Loucy (cell line): ENCODE results near the gene CRACR2A.

Experiments
- H2AFZ ChIP-seq: fragments of 200-600 bp; sonication (generic); 2 replicates; pipeline ENCODE4 v1.6.0; 2016; ENCODE audit warnings: antibody characterized with exemption, mild to moderate bottlenecking, low read length, moderate library complexity
- H3F3A ChIP-seq: fragments of 200-600 bp; 2 replicates; pipeline ENCODE4 v1.6.0; 2016; ENCODE audit warnings: antibody characterized with exemption, low read depth, mild to moderate bottlenecking
- H3K27me3 ChIP-seq: fragments of 200-600 bp; sonication (generic); 2 replicates; pipeline ENCODE4 v1.6.1; 2014; ENCODE audit warnings: low read length, mild to moderate bottlenecking; ENCODE audit not compliant: insufficient read depth, poor library complexity, severe bottlenecking
- H3K36me3 ChIP-seq: fragments of 200-600 bp; sonication (generic); 2 replicates; pipeline ENCODE4 v1.6.1; 2016; ENCODE audit warnings: low read length; ENCODE audit not compliant: insufficient read depth
- H3K4me1 ChIP-seq: fragments of 200-600 bp; sonication (generic); 2 replicates; pipeline ENCODE4 v1.5.1; 2014; ENCODE audit warnings: low read length, mild to moderate bottlenecking; ENCODE audit not compliant: insufficient read depth, poor library complexity, severe bottlenecking
- H3K4me2 ChIP-seq: fragments of 200-600 bp; sonication (generic); 2 replicates; pipeline ENCODE4 v1.6.0; 2014; ENCODE audit warnings: antibody characterized with exemption, low read length, low read depth, mild to moderate bottlenecking; ENCODE audit not compliant: poor library complexity, severe bottlenecking
- H3K4me3 ChIP-seq: fragments of 200-600 bp; sonication (generic); 2 replicates; pipeline ENCODE4 v1.5.1; 2014; ENCODE audit warnings: low read length, mild to moderate bottlenecking, mixed read lengths; ENCODE audit not compliant: poor library complexity, severe bottlenecking
- H3K79me2 ChIP-seq: fragments of 200-600 bp; sonication (generic); 2 replicates; pipeline ENCODE4 v1.6.1; 2014; ENCODE audit warnings: low read length; ENCODE audit not compliant: insufficient read depth
- H3K9ac ChIP-seq: fragments of 200-600 bp; sonication (generic); 2 replicates; pipeline ENCODE4 v1.6.0; 2014; ENCODE audit warnings: mild to moderate bottlenecking, low read depth, low read length, moderate library complexity; ENCODE audit not compliant: poor library complexity, severe bottlenecking
- H3K9me2 ChIP-seq: fragments of 200-600 bp; sonication (generic); replicated peaks from 2 replicates; pipeline ENCODE4 v1.6.1; 2016; ENCODE audit warnings: low read depth, low read length, mixed read lengths
- H3K9me3 ChIP-seq: fragments of 200-600 bp; sonication (generic); 2 replicates; pipeline ENCODE4 v1.6.1; 2014; ENCODE audit warnings: mild to moderate bottlenecking, antibody characterized with exemption, low read length, low read depth; ENCODE audit not compliant: insufficient read depth
- H4K20me1 ChIP-seq: fragments of 200-600 bp; sonication (generic); 2 replicates; pipeline ENCODE4 v1.6.0; 2014; ENCODE audit warnings: antibody characterized with exemption, low read length, mild to moderate bottlenecking; ENCODE audit not compliant: insufficient read depth, poor library complexity, severe bottlenecking
- CTCF ChIP-seq: fragments of 200-600 bp; sonication (generic); conservative IDR thresholded peaks from 2 replicates; pipeline ENCODE4 v1.5.1; 2014; ENCODE audit warnings: mild to moderate bottlenecking, antibody characterized with exemption, low read length
- EZH2phosphoT487 ChIP-seq: fragments of 200-600 bp; IDR thresholded peaks from 2 replicates; pipeline ENCODE4 v1.6.1; 2018; ENCODE audit warnings: antibody characterized with exemption, mild to moderate bottlenecking, moderate library complexity, borderline replicate concordance

The CRACR2A gene

GRCh38 chr12:3602488-3602887, 150.4 kb downstream of the CRACR2A start:
- no peaks in the 10 kb centered on the region for H3K79me2 ChIP-seq
- peaks cover 6% of the 10 kb centered on the region for H3K4me1 ChIP-seq
- TF ChIP-seq CTCF (no peak), EZH2phosphoT487 (no peak)
- H3K27me3 ChIP-seq: no peaks in the 10 kb centered on the region
- no peaks in the 10 kb centered on the region for H3K36me3 ChIP-seq
- no peaks in the 10 kb centered on the region for H3F3A ChIP-seq
- no peaks in the 10 kb centered on the region for H3K9me3 ChIP-seq
- no peak overlapping the region for H3K4me2 ChIP-seq
- no peaks in the 10 kb centered on the region for H3K9me2 ChIP-seq
- H2AFZ ChIP-seq: no peak overlapping the region
- H3K9ac ChIP-seq: no peak overlapping the region
- H4K20me1 ChIP-seq: no peaks in the 10 kb centered on the region
- H3K4me3 ChIP-seq: no peak overlapping the region

- no peak for TF ChIP-seq EZH2phosphoT487
- TF ChIP-seq CTCF: no peak
- H2AFZ ChIP-seq: no peak overlapping the region
- no peaks in the 10 kb centered on the region for H3K9me2 ChIP-seq
- no peaks in the 10 kb centered on the region for H3K27me3 ChIP-seq
- H3K79me2 ChIP-seq: no peaks in the 10 kb centered on the region
- H4K20me1 ChIP-seq: no peaks in the 10 kb centered on the region
- H3K4me1 ChIP-seq: peaks cover 6% of the 10 kb centered on the region
- no peak overlapping the region for H3K9ac ChIP-seq
- no peaks in the 10 kb centered on the region for H3K36me3 ChIP-seq
- H3F3A ChIP-seq: no peaks in the 10 kb centered on the region
- no peak overlapping the region for H3K4me2 ChIP-seq
- H3K9me3 ChIP-seq: no peaks in the 10 kb centered on the region
- no peak overlapping the region for H3K4me3 ChIP-seq
These were observed 151.3 kb downstream of the CRACR2A start for GRCh38 chr12:3601461-3602150.

- H2AFZ ChIP-seq: no peak overlapping the region
- no peaks in the 10 kb centered on the region for H3K36me3 ChIP-seq
- H4K20me1 ChIP-seq: no peaks in the 10 kb centered on the region
- H3K4me1 ChIP-seq: peaks cover 6% of the 10 kb centered on the region
- H3K4me3 ChIP-seq: no peak overlapping the region
- no peaks in the 10 kb centered on the region for H3K27me3 ChIP-seq
- H3K9me2 ChIP-seq: no peaks in the 10 kb centered on the region
- H3K9me3 ChIP-seq: no peaks in the 10 kb centered on the region
- TF ChIP-seq EZH2phosphoT487: no peak
- TF ChIP-seq CTCF: no peak
- H3K9ac ChIP-seq: no peak overlapping the region
- no peaks in the 10 kb centered on the region for H3F3A ChIP-seq
- no peaks in the 10 kb centered on the region for H3K79me2 ChIP-seq
- H3K4me2 ChIP-seq: no peak overlapping the region
These were observed 152.0 kb downstream of the CRACR2A start for GRCh38 chr12:3600951-3601350.
